AG10803 (cell line): Measurements from ENCODE around the gene DUSP16.
"Not testable (repeated sequence)": the region's sequence is repeated elsewhere in the genome, so short reads cannot be mapped to it uniquely, and the experiment has no call there.

ENCODE experiments used
- DNase-seq: peaks from one replicate; pipeline ENCODE4 v3.0.0; 2010; ENCODE audit warnings: low read depth
- H3K4me3 ChIP-seq: 2 replicates; pipeline ENCODE4 v1.5.1; 2011; ENCODE audit warnings: mild to moderate bottlenecking, low read length, control low read depth
- CTCF ChIP-seq: conservative IDR thresholded peaks from 2 replicates; pipeline ENCODE4 v1.5.1; 2011; ENCODE audit warnings: mild to moderate bottlenecking, low read length, control low read depth, inconsistent platforms

The DUSP16 gene

GRCh38 chr12:12527820-12528296, 34.8 kb downstream of the DUSP16 start:
- TF ChIP-seq CTCF = no peak
- DNase-seq = no peak
- no peak overlapping the region for H3K4me3 ChIP-seq

- no peak for DNase-seq
- TF ChIP-seq CTCF = no peak
- no peak overlapping the region for H3K4me3 ChIP-seq
Observed at GRCh38 chr12:12524128-12524527, 38.5 kb downstream of the DUSP16 start.

- TF ChIP-seq CTCF = no peak
- no peak overlapping the region for H3K4me3 ChIP-seq
- DNase-seq = no peak
Observed at GRCh38 chr12:12523229-12523628, 39.4 kb downstream of the DUSP16 start.

GRCh38 chr12:12522657-12523056, 40.0 kb downstream of the DUSP16 start:
- not testable (repeated sequence) for DNase-seq

GRCh38 chr12:12521888-12522287, 40.8 kb downstream of the DUSP16 start:
- DNase-seq = no peak
- no peak overlapping the region for H3K4me3 ChIP-seq
- no peak for TF ChIP-seq CTCF

More at GRCh38 chr12:12522657-12523056, 40.0 kb downstream of the DUSP16 start:
- H3K4me3 ChIP-seq = not testable (repeated sequence)

GRCh38 chr12:12521044-12521485, 41.6 kb downstream of the DUSP16 start:
- H3K4me3 ChIP-seq = no peak overlapping the region
- TF ChIP-seq CTCF = no peak
- DNase-seq = no peak

- H3K4me3 ChIP-seq = no peak overlapping the region
- no peak for DNase-seq
- no peak for TF ChIP-seq CTCF
Observed at GRCh38 chr12:12520273-12520672, 42.4 kb downstream of the DUSP16 start.
